Liver (tissue), 9 donors: ENCODE measurements around the gene TUBB1. TPM values are rescaled to one million over a fixed set of nuclear protein-coding genes. Genes with fewer than 3 reads are reported as not detected.

Source experiments
- DNase-seq: peaks from one replicate; pipeline ENCODE4 v3.0.0-alpha.2; 2017; ENCODE audit warnings: low spot score
- H3K27ac ChIP-seq, 2 donors: one replicate each; pipeline ENCODE4 v1.7.0; 2013; ENCODE audit warnings: inconsistent platforms in 2 of 2, low read length in 2 of 2, control low read depth in 1 of 2, low read depth in 1 of 2, mild to moderate bottlenecking in 1 of 2
- H3K27me3 ChIP-seq, 4 donors: one replicate each; pipeline versions ENCODE4 v1.6.1 to v1.7.0; 2013; ENCODE audit warnings: low read length in 3 of 4, inconsistent platforms in 1 of 4, mild to moderate bottlenecking in 1 of 4, moderate library complexity in 1 of 4; ENCODE audit not compliant: control insufficient read depth in 4 of 4, insufficient read depth in 4 of 4
- H3K36me3 ChIP-seq, 4 donors: one replicate each; pipeline versions ENCODE4 v1.6.1 to v1.7.0; 2013; ENCODE audit warnings: low read length in 3 of 4, mild to moderate bottlenecking in 3 of 4, low read depth in 1 of 4, moderate library complexity in 1 of 4; ENCODE audit not compliant: control insufficient read depth in 4 of 4, insufficient read depth in 3 of 4
- H3K4me1 ChIP-seq, 4 donors: one replicate each; pipeline versions ENCODE4 v1.6.1 to v1.7.0; 2013; ENCODE audit warnings: low read length in 3 of 4, mild to moderate bottlenecking in 3 of 4, moderate library complexity in 1 of 4; ENCODE audit not compliant: control insufficient read depth in 4 of 4, insufficient read depth in 4 of 4
- H3K4me3 ChIP-seq, 3 donors: one replicate each; pipeline versions ENCODE4 v1.6.1 to v1.7.0; 2013; ENCODE audit warnings: low read length in 3 of 3, control low read depth in 1 of 3, low read depth in 1 of 3, mild to moderate bottlenecking in 1 of 3
- H3K9ac ChIP-seq, 2 donors: one replicate each; pipeline ENCODE4 v1.7.0; 2013; ENCODE audit warnings: low read length in 2 of 2, mild to moderate bottlenecking in 2 of 2, moderate library complexity in 2 of 2, control low read depth in 1 of 2, low read depth in 1 of 2
- H3K9me3 ChIP-seq, 4 donors: one replicate each; pipeline versions ENCODE4 v1.6.1 to v1.7.0; 2013; ENCODE audit warnings: low read length in 3 of 4; ENCODE audit not compliant: control insufficient read depth in 4 of 4
- ATF3 ChIP-seq: IDR thresholded peaks from 2 replicates; pipeline ENCODE4 v1.6.1; 2016; ENCODE audit warnings: antibody characterized with exemption
- CTCF ChIP-seq: fragments of 150-350 bp; IDR thresholded peaks from 2 replicates; pipeline ENCODE4 v1.5.1; 2017; ENCODE audit warnings: improper control_type of control experiment, low read depth, low read length; ENCODE audit not compliant: missing input control
- EGR1 ChIP-seq, 2 donors: IDR thresholded peaks; 2 replicates each; pipeline ENCODE4 v1.6.1; 2016 to 2018; ENCODE audit warnings: antibody characterized with exemption in 2 of 2, low read depth in 2 of 2
- FOXA1 ChIP-seq: IDR thresholded peaks from 2 replicates; pipeline ENCODE4 v1.6.1; 2016; ENCODE audit warnings: antibody characterized with exemption
- FOXA2 ChIP-seq: IDR thresholded peaks from 2 replicates; pipeline ENCODE4 v1.6.1; 2016; ENCODE audit warnings: antibody characterized with exemption
- GABPA ChIP-seq, 2 donors: IDR thresholded peaks in 1 of 2; conservative IDR thresholded peaks in 1 of 2; 2 replicates each; pipeline ENCODE4 v1.6.1; 2016; ENCODE audit warnings: antibody characterized with exemption in 2 of 2, mild to moderate bottlenecking in 1 of 2, moderate library complexity in 1 of 2
- HNF4A ChIP-seq, 2 donors: conservative IDR thresholded peaks; 2 replicates each; pipeline ENCODE4 v1.6.1; 2016; ENCODE audit warnings: antibody characterized with exemption in 2 of 2, mild to moderate bottlenecking in 2 of 2
- HNF4G ChIP-seq: IDR thresholded peaks from 2 replicates; pipeline ENCODE4 v1.6.1; 2016; ENCODE audit warnings: antibody characterized with exemption
- JUND ChIP-seq, 2 donors: IDR thresholded peaks; 2 replicates each; pipeline ENCODE4 v1.6.1; 2016; ENCODE audit warnings: antibody characterized with exemption in 2 of 2
- NR2F2 ChIP-seq: IDR thresholded peaks from 2 replicates; pipeline ENCODE4 v1.6.1; 2016; ENCODE audit warnings: antibody characterized with exemption
- RAD21 ChIP-seq, 2 donors: IDR thresholded peaks; 2 replicates each; pipeline ENCODE4 v1.6.1; 2016; ENCODE audit warnings: antibody characterized with exemption in 2 of 2, mild to moderate bottlenecking in 2 of 2
- RXRA ChIP-seq, 2 donors: IDR thresholded peaks; 2 replicates each; pipeline ENCODE4 v1.6.1; 2017 to 2018; ENCODE audit warnings: antibody characterized with exemption in 2 of 2, mild to moderate bottlenecking in 1 of 2
- SP1 ChIP-seq: IDR thresholded peaks from 2 replicates; pipeline ENCODE4 v1.6.1; 2018; ENCODE audit warnings: antibody characterized with exemption, mild to moderate bottlenecking
- TAF1 ChIP-seq: conservative IDR thresholded peaks from 2 replicates; pipeline ENCODE4 v1.6.1; 2016; ENCODE audit warnings: antibody characterized with exemption, mild to moderate bottlenecking
- ZBTB33 ChIP-seq: IDR thresholded peaks from 2 replicates; pipeline ENCODE4 v1.6.1; 2016; ENCODE audit warnings: antibody characterized with exemption
- WGBS: extraction: QIAGEN DNeasy Blood & Tissue Kit; methylation state at CpG from one replicate; pipeline ENCODE4 v1.1.7; 2013; 5-methylcytosine and 5-hydroxymethylcytosine counted together
- polyA plus RNA-seq, 2 donors: library from polyadenylated mRNA; stranded (reverse) in 1 of 2; unstranded in 1 of 2; fragments of 200-250 nt in 1 of 2; fragments of >200 nt in 1 of 2; fragmentation: Nextera tagmentation in 1 of 2; extraction: Ambion mirVana in 1 of 2; gene quantifications; one replicate each; pipeline versions ENCODE4 v1.2.1 to v1.2.3, GENCODE V29; 2013 to 2015
- total RNA-seq, 2 donors: library from RNA; depleted of rRNA; stranded (reverse); fragments of >200 nt; gene quantifications; one replicate each; pipeline ENCODE4 v1.2.3, GENCODE V29; 2014
- donor health status: healthy.
- donor health status: healthy.
- donor health status: healthy.
- donor health status: healthy.
- donor health status: healthy.

The TUBB1 gene
- total and polyA plus RNA-seq, 4 donors, result 0.17 to 59.5 (median 0.24) TPM

GRCh38 chr20:59003836-59004492, 15.3 kb upstream of the TUBB1 start (continued):
- TF ChIP-seq EGR1 (IDR thresholded peaks at IDR 0.05; ENCODE audit: low read depth in 2 of 2), result no peak
- TF ChIP-seq TAF1, result no peak
- no peak for TF ChIP-seq JUND (IDR thresholded peaks at IDR 0.05)

GRCh38 chr20:59004493-59004762, 14.8 kb upstream of the TUBB1 start:
- Histone ChIP-seq H3K36me3 (peaks cover 7 to 15% (median 11%) of the 10 kb centered on the region in 4 donors), H3K27me3 (no peaks in the 10 kb centered on the region), H3K4me3 (peak overlapping the region in 1 of 3 donors; percentile 83), H3K27ac (peak overlapping the region; percentile 82 to 92), H3K9me3 (no peaks in the 10 kb centered on the region), H3K4me1 (peaks cover 11 to 38% (median 26%) of the 10 kb centered on the region in 4 donors), H3K9ac (no peak overlapping the region)
- TF ChIP-seq FOXA1 (no peak), TAF1 (no peak), RXRA (IDR thresholded peaks at IDR 0.05) (no peak), JUND (IDR thresholded peaks at IDR 0.05) (no peak), NR2F2 (no peak), SP1 (no peak)
- 66% methylated on average over 4 of the region's 4 CpGs for WGBS
- DNase-seq, result no peak

GRCh38 chr20:59004763-59005522, 14.3 kb upstream of the TUBB1 start:
- TF ChIP-seq EGR1 (IDR thresholded peaks at IDR 0.05; ENCODE audit: low read depth in 2 of 2) (no peak), FOXA2 (no peak), ATF3 (no peak), NR2F2 (no peak), ZBTB33 (no peak), GABPA (IDR thresholded peaks at IDR 0.05 in 1 of 2, conservative IDR thresholded peaks at IDR 0.05 in 1 of 2) (no peak), RXRA (IDR thresholded peaks at IDR 0.05) (peak; percentile 36 to 78), HNF4A (conservative IDR thresholded peaks at IDR 0.05) (peak; percentile 36 to 68), SP1 (peak; percentile 16), CTCF (no peak), RAD21 (IDR thresholded peaks at IDR 0.05) (no peak), HNF4G (no peak)
- no peak for DNase-seq
- 29% methylated on average over 17 of the region's 17 CpGs for WGBS
- no peaks in the 10 kb centered on the region for H3K27me3 ChIP-seq
- H3K36me3 ChIP-seq, result peaks cover 6 to 12% (median 10%) of the 10 kb centered on the region in 4 donors
- peak overlapping the region; percentile 82 to 92 for H3K27ac ChIP-seq
- peak overlapping the region; percentile 43 to 83 (median 68) for H3K4me3 ChIP-seq
- H3K4me1 ChIP-seq, result peaks cover 11 to 38% (median 26%) of the 10 kb centered on the region in 4 donors
- H3K9ac ChIP-seq, result peak overlapping the region; percentile 52 to 68
- no peaks in the 10 kb centered on the region for H3K9me3 ChIP-seq
